SK-N-SH (cell line): Measurements from ENCODE around the gene RAD51B. TPM values are rescaled to one million over a fixed set of nuclear protein-coding genes. Genes with fewer than 3 reads are reported as not detected.

Source experiments
- CTCF ChIA-PET: fragments of 300-600, 350-600 bp; formaldehyde crosslinking; extraction: SDS; loops from one replicate; lab custom pipeline; 2021; lab: Yijun Ruan, JAX
- POLR2A ChIA-PET: fragments of 350-600 bp; sonication (Branson Sonifier 250); formaldehyde crosslinking; extraction: SDS; loops from one replicate; lab custom pipeline; 2020; ENCODE audit warnings: antibody characterized with exemption, inconsistent platforms; lab: Yijun Ruan, JAX
- DNase-seq: peaks from one replicate; pipeline ENCODE4 v3.0.0; 2012
- H2AFZ ChIP-seq: fragments of 200-600 bp; sonication (generic); 2 replicates; pipeline ENCODE4 v1.8.1; 2016; ENCODE audit warnings: antibody characterized with exemption, mild to moderate bottlenecking, low read depth
- H3F3A ChIP-seq: fragments of 200-600 bp; sonication (generic); replicated peaks from 2 replicates; pipeline ENCODE3; 2016; ENCODE audit warnings: antibody characterized with exemption, mild to moderate bottlenecking; ENCODE audit not compliant: insufficient read depth
- H3K27ac ChIP-seq, 2 experiments: fragments of 200-500 bp in 1 of 2; fragments of 200-600 bp in 1 of 2; sonication (Bioruptor generic) in 1 of 2; sonication (generic), shearing (Covaris generic) in 1 of 2; 2 replicates each; pipeline versions ENCODE4 v1.5.1 to v1.6.1; 2014 to 2016; ENCODE audit warnings: low read depth in 2 of 2, inconsistent platforms in 1 of 2, low read length in 1 of 2, mild to moderate bottlenecking in 1 of 2, mixed read lengths in 1 of 2
- H3K27me3 ChIP-seq: fragments of 200-600 bp; sonication (generic), shearing (Covaris generic); 2 replicates; pipeline ENCODE4 v1.6.1; 2016; ENCODE audit warnings: mixed run types; ENCODE audit not compliant: insufficient read depth
- H3K36me3 ChIP-seq, 2 experiments: fragments of 200-500 bp in 1 of 2; fragments of 200-600 bp in 1 of 2; sonication (Bioruptor generic) in 1 of 2; sonication (generic) in 1 of 2; replicated peaks in 1 of 2; 2 replicates each; pipeline versions ENCODE3 to v1.5.1; 2014 to 2016; ENCODE audit warnings: low read length in 1 of 2, mild to moderate bottlenecking in 1 of 2; ENCODE audit not compliant: insufficient read depth in 2 of 2, control insufficient read depth in 1 of 2
- H3K4me1 ChIP-seq, 2 experiments: fragments of 200-500 bp in 1 of 2; fragments of 200-600 bp in 1 of 2; sonication (Bioruptor generic) in 1 of 2; sonication (generic), shearing (Covaris generic) in 1 of 2; 2 replicates each; pipeline versions ENCODE4 v1.5.1 to v1.6.1; 2014 to 2016; ENCODE audit warnings: low read depth in 1 of 2, low read length in 1 of 2, mixed run types in 1 of 2; ENCODE audit not compliant: insufficient read depth in 2 of 2, control insufficient read depth in 1 of 2
- H3K4me2 ChIP-seq: fragments of 200-600 bp; sonication (generic), shearing (Covaris generic); 2 replicates; pipeline ENCODE4 v1.6.1; 2017; ENCODE audit warnings: mixed run types
- H3K4me3 ChIP-seq, 2 experiments: fragments of 200-500 bp in 1 of 2; fragments of 200-600 bp in 1 of 2; sonication (Bioruptor generic) in 1 of 2; sonication (generic), shearing (Covaris generic) in 1 of 2; 2 replicates each; pipeline versions ENCODE4 v1.5.1 to v1.8.1; 2014 to 2016; ENCODE audit warnings: low read depth in 2 of 2, inconsistent platforms in 1 of 2, low read length in 1 of 2, mild to moderate bottlenecking in 1 of 2, mixed read lengths in 1 of 2, moderate library complexity in 1 of 2
- H3K79me2 ChIP-seq: fragments of 200-600 bp; sonication (generic); 2 replicates; pipeline ENCODE4 v1.8.1; 2017; ENCODE audit warnings: mild to moderate bottlenecking; ENCODE audit not compliant: insufficient read depth
- H3K9ac ChIP-seq: fragments of 200-600 bp; sonication (generic); 2 replicates; pipeline ENCODE4 v1.6.1; 2017; ENCODE audit warnings: mixed run types
- H3K9me2 ChIP-seq: fragments of 200-600 bp; sonication (generic); 2 replicates; pipeline ENCODE4 v1.6.1; 2017; ENCODE audit warnings: mixed run types
- H3K9me3 ChIP-seq: fragments of 200-600 bp; sonication (generic); 2 replicates; pipeline ENCODE4 v1.6.1; 2017; ENCODE audit warnings: mixed run types, mild to moderate bottlenecking, moderate library complexity
- H4K20me1 ChIP-seq: fragments of 200-600 bp; sonication (generic); 2 replicates; pipeline ENCODE4 v1.6.1; 2017; ENCODE audit warnings: mild to moderate bottlenecking, mixed run types; ENCODE audit not compliant: insufficient read depth
- ELF1 ChIP-seq: IDR thresholded peaks from 2 replicates; pipeline ENCODE4 v1.4.0; 2012
- FOSL2 ChIP-seq: IDR thresholded peaks from 2 replicates; pipeline ENCODE4 v1.4.0; 2012; ENCODE audit warnings: low read depth, mild to moderate bottlenecking, moderate library complexity, borderline replicate concordance
- GATA2 ChIP-seq: sonication (generic); formaldehyde crosslinking; IDR thresholded peaks from 2 replicates; pipeline ENCODE4 v1.5.0; 2020; ENCODE audit warnings: mild to moderate bottlenecking, missing genetic modification reagents
- IRF3 ChIP-seq: fragments of 150-350 bp; IDR thresholded peaks from 2 replicates; pipeline ENCODE4 v1.6.1; 2016; ENCODE audit warnings: mild to moderate bottlenecking, low read depth, low read length
- MXI1 ChIP-seq: IDR thresholded peaks from 2 replicates; pipeline ENCODE4 v1.6.1; 2012; ENCODE audit warnings: mild to moderate bottlenecking, low read depth, low read length, improper control_type of control experiment
- NFIC ChIP-seq: IDR thresholded peaks from 2 replicates; pipeline ENCODE4 v1.4.0; 2012; ENCODE audit warnings: borderline replicate concordance
- RAD21 ChIP-seq: IDR thresholded peaks from 2 replicates; pipeline ENCODE4 v1.6.1; 2012; ENCODE audit warnings: mild to moderate bottlenecking, low read length
- RFX5 ChIP-seq: IDR thresholded peaks from 2 replicates; pipeline ENCODE4 v1.6.1; 2012; ENCODE audit warnings: mild to moderate bottlenecking, improper control_type of control experiment, low read length
- RXRA ChIP-seq: IDR thresholded peaks from 2 replicates; pipeline ENCODE4 v1.4.0; 2012; ENCODE audit warnings: low read depth, mild to moderate bottlenecking, borderline replicate concordance
- TAF1 ChIP-seq: IDR thresholded peaks from 2 replicates; pipeline ENCODE4 v1.6.1; 2012; ENCODE audit warnings: low read depth, mild to moderate bottlenecking, low read length, moderate library complexity, borderline replicate concordance
- TCF12 ChIP-seq: IDR thresholded peaks from 2 replicates; pipeline ENCODE4 v1.4.0; 2012
- USF1 ChIP-seq: IDR thresholded peaks from 2 replicates; pipeline ENCODE4 v1.4.0; 2012; ENCODE audit warnings: low read depth, borderline replicate concordance
- WGBS: methylation state at CpG from one replicate; pipeline ENCODE4 v1.1.6; 2017; ENCODE audit warnings: low lambda C conversion rate; 5-methylcytosine and 5-hydroxymethylcytosine counted together
- polyA plus RNA-seq, 3 experiments: library from polyadenylated mRNA; depleted of rRNA; stranded (reverse); fragments of >200 nt; gene quantifications; 2 replicates each; pipeline ENCODE4 v1.2.3, GENCODE V29; 2012
- TF ChIP-seq, protein P1 (sequence below): IDR thresholded peaks from 2 replicates; pipeline ENCODE4 v1.4.0; 2012; ENCODE audit warnings: low read depth

Gene RAD51B
- polyA plus RNA-seq, 1 of the 3 experiments (the other 2 are of a cell fraction), result 6.0 TPM

DNA sequence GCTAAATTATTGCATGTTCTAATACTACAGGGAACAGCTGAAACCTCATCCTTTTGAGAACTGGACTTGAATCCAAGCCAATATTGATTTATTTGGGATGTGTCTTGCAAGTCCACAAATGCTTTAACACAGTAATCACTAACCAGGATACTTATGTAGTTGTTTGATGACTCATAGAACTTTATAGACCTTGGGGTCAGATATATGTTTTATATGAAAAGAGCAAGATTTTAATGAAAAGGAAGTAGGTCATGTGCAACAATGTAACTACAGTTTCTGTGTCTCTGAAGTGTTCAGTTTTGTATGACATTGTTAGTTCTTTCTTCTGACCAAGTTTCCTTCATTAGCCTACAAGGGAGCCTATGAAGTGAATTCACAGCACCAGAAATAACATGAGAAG, 621.2 kb downstream of the RAD51B start (continued):
- no peak for TF ChIP-seq ELF1
- TF ChIP-seq USF1, result no peak
- TF ChIP-seq TAF1, result no peak
- TF ChIP-seq RAD21, result no peak
- no peak for TF ChIP-seq GATA2 (CRISPR knock-in tag)
- TF ChIP-seq FOSL2, result no peak
- no peak for TF ChIP-seq MXI1
- TF ChIP-seq IRF3, result no peak

DNA sequence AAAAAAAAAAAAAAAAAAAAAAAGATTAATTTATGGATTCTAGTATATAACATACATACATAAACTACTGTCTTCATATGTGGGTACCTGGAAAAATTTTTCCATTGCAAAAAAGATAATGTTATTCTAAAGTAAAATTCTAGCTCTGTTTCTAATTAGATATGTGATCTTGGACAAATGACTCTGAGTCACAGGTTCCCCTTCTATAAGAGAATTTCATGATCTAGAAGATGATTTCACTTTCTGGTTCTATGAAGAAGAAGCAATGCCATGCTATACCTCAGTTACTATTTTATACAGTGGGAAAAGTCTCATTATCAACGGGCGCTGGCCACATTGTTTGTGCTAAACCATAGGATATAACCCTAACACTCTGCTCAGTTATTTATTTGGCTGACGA, 622.0 kb downstream of the RAD51B start:
- Histone ChIP-seq H4K20me1 (no peaks in the 10 kb centered on the region), H3K9me3 (no peaks in the 10 kb centered on the region), H3K9ac (no peak overlapping the region), H2AFZ (no peak overlapping the region), H3K27me3 (no peaks in the 10 kb centered on the region), H3F3A (peaks cover 6% of the 10 kb centered on the region), H3K4me2 (no peak overlapping the region), H3K4me3 (no peak overlapping the region), H3K27ac (peak overlapping the region; percentile 18 to 35; a peak in 2 of 4 replicates), H3K9me2 (no peaks in the 10 kb centered on the region), H3K36me3 (no peaks in the 10 kb centered on the region), H3K4me1 (no peaks in the 10 kb centered on the region; a peak in 2 of 4 replicates), H3K79me2 (no peaks in the 10 kb centered on the region)
- ChIA-PET POLR2A (no interaction called here), CTCF (interaction anchor here (0.6 to 1.0 kb wide), 3 partner anchors 9 to 472 kb away, joined by 3 read pairs; no protein-coding TSS in a partner anchor)
- TF ChIP-seq TCF12 (peak; percentile 63), RFX5 (no peak), NFIC (no peak), RXRA (no peak)
- 92% methylated on average over 3 of the region's 3 CpGs for WGBS
- DNase-seq, result no peak

DNA sequence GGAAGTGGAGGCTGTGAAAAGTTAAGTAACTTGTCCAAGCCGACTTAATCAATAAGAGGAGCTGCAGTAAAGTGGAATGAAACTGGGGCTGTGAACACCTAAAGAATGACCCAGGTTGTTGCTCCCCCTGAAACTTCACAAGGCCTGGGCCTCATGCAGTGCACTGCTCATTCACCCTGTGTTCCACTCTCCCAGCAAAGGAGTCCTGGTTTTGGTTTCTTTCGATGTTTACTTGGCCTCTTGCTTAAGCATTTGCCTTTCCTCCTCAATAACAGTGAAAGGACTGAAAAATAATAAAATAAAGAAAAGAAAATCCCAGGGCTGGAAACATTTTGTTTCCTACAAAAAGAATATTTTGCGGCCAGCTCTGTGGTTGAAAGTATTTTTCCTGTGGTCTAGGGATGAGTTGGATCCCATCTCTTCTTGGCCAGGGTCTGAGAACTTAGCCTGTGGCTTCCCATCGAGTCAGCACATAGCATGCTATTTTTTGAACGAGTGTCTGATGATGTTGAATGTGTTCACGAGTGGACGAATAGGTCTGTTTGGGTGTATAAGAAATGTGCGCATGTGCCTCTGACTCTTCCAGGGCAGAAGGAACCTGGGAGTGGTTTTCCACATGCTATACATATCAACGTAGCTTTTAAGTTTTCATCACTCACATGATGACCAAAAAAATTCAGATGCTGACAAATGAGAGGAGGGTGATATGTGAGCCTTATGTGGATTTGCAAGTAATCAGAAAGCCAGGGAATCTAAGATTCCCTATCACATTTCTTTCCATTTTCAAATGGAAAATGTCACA, 623.5 kb downstream of the RAD51B start:
- no peaks in the 10 kb centered on the region for H3K36me3 ChIP-seq
- no peak overlapping the region for H2AFZ ChIP-seq
- H3K4me1 ChIP-seq, result no peaks in the 10 kb centered on the region; a peak in 2 of 4 replicates
- peaks cover 6% of the 10 kb centered on the region for H3F3A ChIP-seq
- H3K9ac ChIP-seq, result no peak overlapping the region
- no peak for TF ChIP-seq ELF1
- no peak for TF ChIP-seq USF1
- TF ChIP-seq, protein P1, sequence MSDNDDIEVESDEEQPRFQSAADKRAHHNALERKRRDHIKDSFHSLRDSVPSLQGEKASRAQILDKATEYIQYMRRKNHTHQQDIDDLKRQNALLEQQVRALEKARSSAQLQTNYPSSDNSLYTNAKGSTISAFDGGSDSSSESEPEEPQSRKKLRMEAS, result no peak
- TF ChIP-seq NFIC, result peak; percentile 43; the same call in 1 of the 2 replicates
- no peak for TF ChIP-seq IRF3
- peak; percentile 16; the same call in 1 of the 2 replicates for TF ChIP-seq TCF12
- no peaks in the 10 kb centered on the region for H3K9me2 ChIP-seq
- 77% methylated on average over 9 of the region's 9 CpGs for WGBS
- no peaks in the 10 kb centered on the region for H4K20me1 ChIP-seq
- POLR2A ChIA-PET, result no interaction called here
- no peaks in the 10 kb centered on the region for H3K79me2 ChIP-seq
- DNase-seq, result no peak
- peak overlapping the region in 1 of 2 experiments; percentile 60; a peak in 1 of 4 replicates for H3K27ac ChIP-seq
- H3K9me3 ChIP-seq, result no peaks in the 10 kb centered on the region
- CTCF ChIA-PET, result interaction anchor here (0.6 kb wide), 1 partner anchor 351 kb away, joined by 5 read pairs; no protein-coding TSS in a partner anchor
- H3K4me3 ChIP-seq, result no peak overlapping the region
- H3K4me2 ChIP-seq, result no peak overlapping the region
- H3K27me3 ChIP-seq, result no peaks in the 10 kb centered on the region
